Gastrocnemius medialis (tissue), 4 donors: ENCODE results near the gene CCN5.

ENCODE experiments used
- POLR2A ChIP-seq, 2 donors: fragments of 450-650 bp; IDR thresholded peaks; one replicate each; pipeline ENCODE4 v1.6.1; 2017; ENCODE audit warnings: antibody characterized with exemption in 2 of 2, mild to moderate bottlenecking in 2 of 2, moderate library complexity in 2 of 2
- TF ChIP-seq, protein P1 (sequence below), 5 experiments: fragments of 450-650 bp in 3 of 5; fragments of 200-600 bp in 2 of 5; sonication (generic) in 2 of 5; IDR thresholded peaks in 4 of 5; conservative IDR thresholded peaks in 1 of 5; 1 replicate in 4 of 5; 2 replicates in 1 of 5; pipeline ENCODE4 v1.5.1; 2016 to 2019; ENCODE audit warnings: antibody characterized with exemption in 5 of 5, mild to moderate bottlenecking in 3 of 5, moderate library complexity in 3 of 5

DNA sequence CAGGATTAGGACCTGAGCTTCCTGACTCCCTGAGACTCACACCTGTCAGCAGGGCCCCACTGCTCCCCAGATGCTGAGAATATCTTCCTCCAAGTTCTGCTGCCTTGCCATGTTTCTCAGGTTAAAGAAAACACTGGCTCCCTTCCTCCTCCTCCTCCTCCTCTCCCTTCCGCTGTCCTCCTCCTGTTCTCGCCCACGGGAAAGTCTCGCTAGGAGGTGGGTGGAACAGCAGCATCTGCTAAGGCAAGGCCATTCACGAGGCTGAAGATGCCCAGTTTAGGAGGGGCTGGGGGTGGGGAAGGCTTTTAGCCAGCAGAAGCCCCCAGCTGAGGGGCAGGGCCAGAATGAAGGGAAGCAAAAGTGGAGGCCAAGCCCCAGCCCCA, 54.3 kb downstream of the CCN5 start:
- no peak for TF ChIP-seq POLR2A (IDR thresholded peaks at IDR 0.05)
- TF ChIP-seq, protein P1, sequence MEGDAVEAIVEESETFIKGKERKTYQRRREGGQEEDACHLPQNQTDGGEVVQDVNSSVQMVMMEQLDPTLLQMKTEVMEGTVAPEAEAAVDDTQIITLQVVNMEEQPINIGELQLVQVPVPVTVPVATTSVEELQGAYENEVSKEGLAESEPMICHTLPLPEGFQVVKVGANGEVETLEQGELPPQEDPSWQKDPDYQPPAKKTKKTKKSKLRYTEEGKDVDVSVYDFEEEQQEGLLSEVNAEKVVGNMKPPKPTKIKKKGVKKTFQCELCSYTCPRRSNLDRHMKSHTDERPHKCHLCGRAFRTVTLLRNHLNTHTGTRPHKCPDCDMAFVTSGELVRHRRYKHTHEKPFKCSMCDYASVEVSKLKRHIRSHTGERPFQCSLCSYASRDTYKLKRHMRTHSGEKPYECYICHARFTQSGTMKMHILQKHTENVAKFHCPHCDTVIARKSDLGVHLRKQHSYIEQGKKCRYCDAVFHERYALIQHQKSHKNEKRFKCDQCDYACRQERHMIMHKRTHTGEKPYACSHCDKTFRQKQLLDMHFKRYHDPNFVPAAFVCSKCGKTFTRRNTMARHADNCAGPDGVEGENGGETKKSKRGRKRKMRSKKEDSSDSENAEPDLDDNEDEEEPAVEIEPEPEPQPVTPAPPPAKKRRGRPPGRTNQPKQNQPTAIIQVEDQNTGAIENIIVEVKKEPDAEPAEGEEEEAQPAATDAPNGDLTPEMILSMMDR (IDR thresholded peaks at IDR 0.05 in 4 of 5, conservative IDR thresholded peaks at IDR 0.05 in 1 of 5), result no peak
